GM19324 (cell line): ENCODE data around the gene HYPK.
"Not testable (repeated sequence)": the region's sequence is repeated elsewhere in the genome, so short reads cannot be mapped to it uniquely, and the experiment has no call there.

Experiments
- ATAC-seq: cut with Tn5 transposase; IDR thresholded peaks from one replicate; pipeline ENCODE4 v1.9.1; 2021; ENCODE audit warnings: mild to moderate bottlenecking, moderate library complexity; ENCODE audit not compliant: unreplicated experiment, low FRiP score

Gene HYPK

GRCh38 chr15:43832485-43832884 is 32.1 kb downstream of the HYPK start:
- not testable (repeated sequence) for ATAC-seq

GRCh38 chr15:43845421-43845820 is 45.0 kb downstream of the HYPK start:
- ATAC-seq: no peak

- no peak for ATAC-seq
Measured at GRCh38 chr15:43851251-43851650, 50.9 kb downstream of the HYPK start.

GRCh38 chr15:43852607-43853006 is 52.2 kb downstream of the HYPK start:
- ATAC-seq: no peak
